K562 (cell line): ENCODE data around the gene SRD5A2. TPM values are rescaled to one million over a fixed set of nuclear protein-coding genes. Genes with fewer than 3 reads are reported as not detected.

ENCODE experiments used
- ATAC-seq: fragments of 200-7000 bp; cut with Tn5 transposase; 3 replicates; pipeline ENCODE4 v1.9.1; 2020; ENCODE audit warnings: moderate library complexity
- BruUV-seq: library from RNA; stranded (reverse); fragments of 400-500 nt; replicated peaks from 2 replicates; lab custom pipeline; 2021; lab: Mats Ljungman, UMichigan
- CTCF ChIA-PET: fragments of 300-600 bp; formaldehyde crosslinking; extraction: SDS; loops from one replicate; lab custom pipeline; 2021; ENCODE audit warnings: low intra/inter-chr PET ratio; lab: Yijun Ruan, JAX
- POLR2A ChIA-PET: fragments of 300-600, 350-650 bp; sonication (Branson Sonifier 250); formaldehyde crosslinking; extraction: SDS; loops from one replicate; lab custom pipeline; 2021; ENCODE audit warnings: antibody characterized with exemption, inconsistent platforms; lab: Yijun Ruan, JAX
- DNase-seq, 4 experiments: peaks; one replicate each; pipeline versions ENCODE4 v3.0.0 to v3.0.0-alpha.2; 2011 to 2018; ENCODE audit warnings: low spot score in 3 of 4, mixed read lengths in 3 of 4; ENCODE audit errors: extremely low read depth in 1 of 4
- FAIRE-seq: peaks from 2 replicates; lab custom pipeline; 2011; peaks lifted over from hg19 to GRCh38; lab: Jason Lieb, UNC
- H2AFZ ChIP-seq: 2 replicates; pipeline ENCODE4 v1.6.0; 2011; ENCODE audit warnings: low read depth, low read length, control low read depth, inconsistent platforms
- H3K27ac ChIP-seq: fragments of 200-600 bp; 3 replicates; pipeline ENCODE4 v1.8.0; 2011; ENCODE audit warnings: low read depth, mild to moderate bottlenecking, control low read depth, inconsistent platforms, low read length, moderate library complexity, mixed read lengths; ENCODE audit errors: extremely low read depth
- H3K27me3 ChIP-seq, 2 experiments: fragments of 300-600 bp in 1 of 2; 2 replicates in 1 of 2; 3 replicates in 1 of 2; pipeline versions ENCODE4 v1.6.0 to v1.8.0; 2011; ENCODE audit warnings: inconsistent platforms in 2 of 2, low read length in 2 of 2, mild to moderate bottlenecking in 1 of 2, mixed read lengths in 1 of 2, moderate library complexity in 1 of 2; ENCODE audit not compliant: control insufficient read depth in 2 of 2, insufficient read depth in 2 of 2
- H3K36me3 ChIP-seq: fragments of 300-600 bp; 3 replicates; pipeline ENCODE4 v1.8.0; 2011; ENCODE audit warnings: mild to moderate bottlenecking, low read length, inconsistent platforms; ENCODE audit not compliant: control insufficient read depth, insufficient read depth
- H3K4me1 ChIP-seq, 2 experiments: fragments of 200-600 bp in 1 of 2; replicated peaks in 1 of 2; 2 replicates in 1 of 2; 3 replicates in 1 of 2; pipeline versions ENCODE4 v1.5.1 to v1.8.0; 2011; ENCODE audit warnings: inconsistent platforms in 2 of 2, low read length in 2 of 2, mild to moderate bottlenecking in 1 of 2, mixed read lengths in 1 of 2, moderate library complexity in 1 of 2; ENCODE audit not compliant: control insufficient read depth in 2 of 2, insufficient read depth in 2 of 2
- H3K4me2 ChIP-seq: 2 replicates; pipeline ENCODE4 v1.6.1; 2011; ENCODE audit warnings: low read length, control low read depth, inconsistent platforms, mixed read lengths; ENCODE audit not compliant: insufficient read depth
- H3K4me3 ChIP-seq: fragments of 200-600 bp; sonication (generic), shearing (Covaris generic); 2 replicates; pipeline ENCODE4 v1.5.1; 2016; ENCODE audit warnings: control low read depth, inconsistent platforms
- H3K79me2 ChIP-seq: fragments of 200-600 bp; 3 replicates; pipeline ENCODE4 v1.8.0; 2011; ENCODE audit warnings: low read length, inconsistent platforms; ENCODE audit not compliant: control insufficient read depth, insufficient read depth
- H3K9ac ChIP-seq, 2 experiments: 2 replicates each; pipeline versions ENCODE4 v1.6.0 to v1.6.1; 2011; ENCODE audit warnings: low read depth in 2 of 2, low read length in 2 of 2, control low read depth in 1 of 2, inconsistent platforms in 1 of 2, mild to moderate bottlenecking in 1 of 2, mixed read lengths in 1 of 2; ENCODE audit not compliant: insufficient read depth in 1 of 2
- H3K9me1 ChIP-seq: one replicate; pipeline ENCODE4 v1.6.0; 2011; ENCODE audit warnings: inconsistent platforms, mild to moderate bottlenecking, low read length, moderate library complexity; ENCODE audit not compliant: control insufficient read depth, insufficient read depth
- H3K9me3 ChIP-seq: replicated peaks from 2 replicates; pipeline ENCODE4 v1.5.1; 2011; ENCODE audit warnings: low read depth, low read length, inconsistent platforms; ENCODE audit not compliant: control insufficient read depth, insufficient read depth
- H4K20me1 ChIP-seq: replicated peaks from 2 replicates; pipeline ENCODE4 v1.6.1; 2011; ENCODE audit warnings: low read length, inconsistent platforms, mixed read lengths; ENCODE audit not compliant: control insufficient read depth, insufficient read depth
- CREB1 ChIP-seq, 2 experiments: sonication (generic) in 1 of 2; formaldehyde crosslinking in 1 of 2; IDR thresholded peaks; 2 replicates each; pipeline versions ENCODE4 v1.6.1 to v1.8.0; 2012 to 2022; ENCODE audit warnings: inconsistent platforms in 1 of 2, mild to moderate bottlenecking in 1 of 2, missing genetic modification reagents in 1 of 2, moderate library complexity in 1 of 2
- ESRRB ChIP-seq: fragments of 250-450 bp; sonication (Bioruptor Pico); IDR thresholded peaks from 2 replicates; pipeline ENCODE4 v1.5.0; 2020; ENCODE audit warnings: mild to moderate bottlenecking, moderate library complexity, borderline replicate concordance
- ETV1 ChIP-seq: fragments of 450-650 bp; conservative IDR thresholded peaks from 2 replicates; pipeline ENCODE4 v1.6.1; 2016; ENCODE audit warnings: missing genetic modification characterization, control low read depth, low read depth, missing compliant biosample characterization
- JUN ChIP-seq, 2 experiments: sonication (generic) in 1 of 2; formaldehyde crosslinking in 1 of 2; IDR thresholded peaks; 2 replicates each; pipeline versions ENCODE4 v1.6.1 to v1.8.0; 2012 to 2022; ENCODE audit warnings: borderline replicate concordance in 2 of 2, mild to moderate bottlenecking in 2 of 2, improper control_type of control experiment in 1 of 2, low read depth in 1 of 2, low read length in 1 of 2, missing genetic modification reagents in 1 of 2
- PTRF ChIP-seq: fragments of 450-650 bp; IDR thresholded peaks from 2 replicates; pipeline ENCODE4 v1.6.1; 2016; ENCODE audit warnings: mild to moderate bottlenecking, missing genetic modification characterization, missing compliant biosample characterization
- SRSF9 ChIP-seq: fragments of 200-400 bp; formaldehyde crosslinking; IDR thresholded peaks from 2 replicates; pipeline ENCODE4 v1.6.1; 2017; ENCODE audit warnings: low read depth, low read length, borderline replicate concordance
- U2AF1 ChIP-seq: fragments of 200-400 bp; formaldehyde crosslinking; optimal IDR thresholded peaks from 2 replicates; pipeline ENCODE3; 2017; ENCODE audit warnings: mild to moderate bottlenecking, low read depth, low read length, moderate library complexity
- ZC3H8 ChIP-seq: fragments of 450-650 bp; IDR thresholded peaks from 2 replicates; pipeline ENCODE4 v1.6.1; 2017
- ZNF431 ChIP-seq: sonication (generic); formaldehyde crosslinking; IDR thresholded peaks from 2 replicates; pipeline ENCODE4 v1.8.0; 2022; ENCODE audit warnings: mild to moderate bottlenecking, missing genetic modification reagents
- WGBS: fragments of 100-300 bp; shearing (Covaris generic); methylation state at CpG from one replicate; pipeline ENCODE4 v1.1.6; 2016; ENCODE audit warnings: low coverage, mixed read lengths; ENCODE audit not compliant: insufficient coverage; ENCODE audit errors: missing lambda C conversion rate; 5-methylcytosine and 5-hydroxymethylcytosine counted together
- in situ Hi-C: fragments of 300-500 bp; cut with MboI; formaldehyde crosslinking; loops from 4 replicates; pipeline ENCODE4 v1.15.0; 2018; ENCODE audit warnings: inconsistent platforms, mixed read lengths
- intact Hi-C: fragments of 100-400 bp; cut with micrococcal nuclease; formaldehyde crosslinking; loops from 2 replicates; pipeline ENCODE4 v1.14.2; 2022
- polyA plus RNA-seq, 8 experiments: library from polyadenylated mRNA; depleted of rRNA in 4 of 8; stranded (reverse) in 5 of 8; unstranded in 3 of 8; fragments of >200 nt; fragmentation: Nextera tagmentation in 2 of 8; fragmentation: Illumina TruSeq in 1 of 8; extraction: Ambion mirVana in 2 of 8; extraction: Trizol in 1 of 8; gene quantifications; 2 replicates each; pipeline versions ENCODE4 v1.2.1 to v1.2.3, GENCODE V29; 2011 to 2014; ENCODE audit warnings: inconsistent platforms in 1 of 8, missing spikeins in 1 of 8
- total RNA-seq, 7 experiments: library from RNA; depleted of rRNA in 6 of 7; stranded (reverse); fragments of >200 nt in 6 of 7; fragmentation: Illumina TruSeq in 2 of 7; extraction: Trizol in 2 of 7; gene quantifications; 2 replicates each; pipeline versions ENCODE4 v1.2.1 to v1.2.3, GENCODE V29; 2011 to 2021; ENCODE audit warnings: low replicate concordance in 1 of 7

SRD5A2 gene
- total and polyA plus RNA-seq, 9 of the 15 experiments (the other 6 are each of a cell fraction or from before 2014, with no cell fraction given): 0.03 TPM; not detected in 8

DNA sequence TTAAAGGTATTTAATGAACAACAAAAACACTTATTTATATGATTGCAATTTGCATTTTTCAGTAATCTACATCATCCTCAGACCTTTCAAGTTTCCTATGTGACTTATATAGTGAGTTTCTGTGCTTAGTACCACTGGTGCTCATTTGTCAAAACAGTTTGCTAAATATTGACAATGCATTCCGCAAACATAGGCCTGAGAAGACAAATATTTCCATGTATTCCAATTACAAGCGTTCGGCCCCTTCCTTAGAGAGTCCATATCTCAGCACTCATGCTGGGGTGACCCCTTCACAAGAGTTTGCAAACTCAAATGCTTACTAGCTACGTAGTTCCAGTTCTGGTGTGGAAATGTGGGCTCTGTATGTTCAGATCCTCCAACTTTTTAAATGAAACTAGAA, 56.1 kb downstream of the SRD5A2 start:
- in situ Hi-C loops: no loop called here
- Histone ChIP-seq H3K9me3 (no peaks in the 10 kb centered on the region), H3K36me3 (no peaks in the 10 kb centered on the region), H3K4me3 (no peak overlapping the region), H3K27me3 (peaks cover 0 to 4% of the 10 kb centered on the region in 2 experiments; a peak in 1 of 5 replicates), H4K20me1 (no peaks in the 10 kb centered on the region), H3K9ac (no peak overlapping the region), H3K27ac (no peak overlapping the region), H3K79me2 (no peaks in the 10 kb centered on the region), H3K4me2 (no peak overlapping the region), H2AFZ (no peak overlapping the region), H3K4me1 (no peaks in the 10 kb centered on the region), H3K9me1 (no peaks in the 10 kb centered on the region)
- ChIA-PET POLR2A (no interaction called here), CTCF (no interaction called here)
- ATAC-seq: no peak
- DNase-seq: no peak
- FAIRE-seq: no peak
- intact Hi-C loops: loop anchor here (5.0 kb wide), 1 partner anchor 812 kb away; no protein-coding TSS in a partner anchor
- no TSS peak for BruUV-seq
- WGBS: 2% methylated on average over 4 of the region's 4 CpGs
- no peak for TF ChIP-seq JUN (IDR thresholded peaks at IDR 0.05; ENCODE audit: borderline replicate concordance, low read depth, low read length)
- TF ChIP-seq JUN (CRISPR knock-in tag; IDR thresholded peaks at IDR 0.05; ENCODE audit: borderline replicate concordance): no peak
- no peak for TF ChIP-seq CREB1 (IDR thresholded peaks at IDR 0.05)
- TF ChIP-seq CREB1 (CRISPR knock-in tag; IDR thresholded peaks at IDR 0.05): no peak
- no peak for TF ChIP-seq ZC3H8
- no peak for TF ChIP-seq ESRRB
- TF ChIP-seq SRSF9: no peak
- no peak for TF ChIP-seq ETV1 (tag)
- no peak for TF ChIP-seq U2AF1
- no peak for TF ChIP-seq ZNF431 (CRISPR knock-in tag)
- TF ChIP-seq PTRF (tag): no peak
